Fibroblast of pulmonary artery (primary cell): ENCODE data around the gene RUNDC3A.

Experiments
- DNase-seq: peaks from one replicate; pipeline ENCODE4 v3.0.0-alpha.2; 2010; ENCODE audit warnings: low read depth
- H3K4me3 ChIP-seq: replicated peaks from 2 replicates; pipeline ENCODE4 v1.5.1; 2011; ENCODE audit warnings: low read depth, mild to moderate bottlenecking, control low read depth, low read length, moderate library complexity
- TF ChIP-seq, protein P1 (sequence below): IDR thresholded peaks from 2 replicates; pipeline ENCODE4 v1.5.1; 2011; ENCODE audit warnings: mild to moderate bottlenecking, control low read depth, low read length, inconsistent platforms; ENCODE audit errors: missing control alignments

RUNDC3A gene

DNA sequence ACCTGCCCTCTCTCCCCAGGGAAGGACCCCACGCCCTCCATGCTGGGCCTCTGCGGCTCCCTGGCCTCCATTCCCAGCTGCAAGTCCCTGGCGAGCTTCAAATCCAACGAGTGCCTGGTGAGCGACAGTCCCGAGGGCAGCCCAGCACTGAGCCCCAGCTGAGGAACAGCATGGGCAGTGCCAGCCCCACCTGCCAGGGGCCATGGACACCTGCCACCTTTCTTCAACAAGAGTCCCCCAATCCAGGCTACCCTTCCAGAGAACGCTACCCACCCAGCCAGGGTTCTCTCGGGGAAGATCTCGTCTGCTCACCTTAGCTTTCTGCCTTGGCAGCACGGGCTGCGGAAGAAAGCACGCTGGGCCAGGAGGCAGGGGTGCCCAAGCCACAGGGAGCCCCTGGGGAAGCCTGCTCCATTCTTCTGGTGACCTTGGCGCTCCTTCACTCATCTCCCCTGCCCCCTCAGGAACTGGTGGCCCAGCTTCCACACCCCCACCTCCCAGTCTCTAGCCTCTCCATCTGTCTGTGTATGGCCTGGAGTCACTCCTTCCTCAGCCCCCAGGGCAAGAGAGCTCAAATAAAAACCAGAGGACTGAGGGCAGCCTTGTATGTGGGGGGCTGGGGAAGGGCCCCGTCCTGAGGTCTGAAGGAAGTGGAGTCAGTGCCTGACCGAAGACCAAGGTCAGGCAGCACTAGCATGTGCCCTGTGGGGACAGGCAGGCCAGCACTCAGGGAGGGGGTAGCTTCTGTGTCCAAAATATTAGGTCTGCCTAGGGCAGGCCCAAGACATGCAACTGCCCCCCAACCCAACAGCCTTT lies 9.9 kb downstream of the RUNDC3A start:
- TF ChIP-seq, protein P1, sequence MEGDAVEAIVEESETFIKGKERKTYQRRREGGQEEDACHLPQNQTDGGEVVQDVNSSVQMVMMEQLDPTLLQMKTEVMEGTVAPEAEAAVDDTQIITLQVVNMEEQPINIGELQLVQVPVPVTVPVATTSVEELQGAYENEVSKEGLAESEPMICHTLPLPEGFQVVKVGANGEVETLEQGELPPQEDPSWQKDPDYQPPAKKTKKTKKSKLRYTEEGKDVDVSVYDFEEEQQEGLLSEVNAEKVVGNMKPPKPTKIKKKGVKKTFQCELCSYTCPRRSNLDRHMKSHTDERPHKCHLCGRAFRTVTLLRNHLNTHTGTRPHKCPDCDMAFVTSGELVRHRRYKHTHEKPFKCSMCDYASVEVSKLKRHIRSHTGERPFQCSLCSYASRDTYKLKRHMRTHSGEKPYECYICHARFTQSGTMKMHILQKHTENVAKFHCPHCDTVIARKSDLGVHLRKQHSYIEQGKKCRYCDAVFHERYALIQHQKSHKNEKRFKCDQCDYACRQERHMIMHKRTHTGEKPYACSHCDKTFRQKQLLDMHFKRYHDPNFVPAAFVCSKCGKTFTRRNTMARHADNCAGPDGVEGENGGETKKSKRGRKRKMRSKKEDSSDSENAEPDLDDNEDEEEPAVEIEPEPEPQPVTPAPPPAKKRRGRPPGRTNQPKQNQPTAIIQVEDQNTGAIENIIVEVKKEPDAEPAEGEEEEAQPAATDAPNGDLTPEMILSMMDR = no peak
- no peak for DNase-seq
- H3K4me3 ChIP-seq = no peak overlapping the region

DNA sequence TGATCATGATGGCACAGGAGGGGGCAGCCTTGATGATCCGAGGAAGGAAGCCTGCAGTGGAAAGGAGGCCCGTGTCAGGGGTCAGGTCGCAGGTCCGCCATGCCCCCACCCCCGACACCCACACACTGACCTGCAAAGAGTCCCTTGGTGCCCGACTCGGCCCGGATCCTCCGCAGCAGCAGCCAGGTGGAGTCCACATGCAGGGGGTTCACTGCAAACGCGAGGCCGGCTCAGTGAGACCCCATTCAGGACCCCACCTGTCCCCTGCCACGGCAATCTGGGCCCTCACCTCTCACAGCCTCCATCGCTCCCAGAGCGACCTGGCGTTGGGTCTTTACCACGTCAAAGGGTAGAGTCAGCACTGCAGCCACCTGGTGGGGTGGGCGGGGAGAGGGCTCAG lies 11.7 kb downstream of the RUNDC3A start:
- H3K4me3 ChIP-seq = no peak overlapping the region
- TF ChIP-seq, protein P1 = no peak
- DNase-seq = no peak

DNA sequence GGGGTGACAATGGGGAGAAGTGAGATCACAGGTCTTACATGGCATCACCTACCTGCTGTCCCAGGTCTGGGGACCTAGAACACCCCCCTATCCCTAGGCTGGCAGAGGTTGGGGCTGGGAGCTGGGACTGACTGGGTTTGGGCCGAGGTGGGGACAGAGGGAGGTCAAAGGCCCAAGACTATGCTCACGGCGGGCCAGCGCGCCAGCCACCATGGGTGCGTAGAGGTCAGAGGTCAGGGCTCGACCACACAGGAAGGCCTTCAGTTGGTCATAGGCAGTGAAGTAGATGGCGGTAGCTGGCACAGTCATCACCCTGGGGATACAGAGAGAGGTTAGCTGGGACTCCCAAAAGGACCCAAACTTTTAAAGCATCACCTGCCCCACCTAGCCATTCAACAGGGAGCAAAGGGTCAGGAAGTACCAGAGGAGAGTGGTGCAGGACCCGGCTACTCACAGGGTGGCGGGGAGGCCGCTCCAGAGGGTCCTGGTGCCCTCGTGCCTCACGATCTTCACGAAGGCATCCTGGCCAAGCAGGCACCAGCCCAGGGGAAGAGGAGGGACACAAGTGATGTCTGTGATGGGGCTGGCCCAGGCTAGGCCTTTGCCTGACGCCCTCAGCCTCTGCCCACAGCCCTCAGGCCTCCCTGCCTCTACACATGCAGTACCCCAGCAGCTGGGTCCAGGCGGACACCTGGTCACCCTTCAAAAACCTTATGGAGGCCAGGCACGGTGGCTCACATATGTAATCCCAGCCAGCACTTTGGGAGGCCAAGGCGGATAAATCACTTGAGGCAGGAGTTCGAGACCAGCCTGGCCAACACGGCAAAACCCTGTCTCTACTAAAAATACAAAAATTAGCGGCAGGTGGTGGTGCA lies 13.1 kb downstream of the RUNDC3A start:
- TF ChIP-seq, protein P1 = no peak
- no peak overlapping the region for H3K4me3 ChIP-seq
- DNase-seq = no peak

DNA sequence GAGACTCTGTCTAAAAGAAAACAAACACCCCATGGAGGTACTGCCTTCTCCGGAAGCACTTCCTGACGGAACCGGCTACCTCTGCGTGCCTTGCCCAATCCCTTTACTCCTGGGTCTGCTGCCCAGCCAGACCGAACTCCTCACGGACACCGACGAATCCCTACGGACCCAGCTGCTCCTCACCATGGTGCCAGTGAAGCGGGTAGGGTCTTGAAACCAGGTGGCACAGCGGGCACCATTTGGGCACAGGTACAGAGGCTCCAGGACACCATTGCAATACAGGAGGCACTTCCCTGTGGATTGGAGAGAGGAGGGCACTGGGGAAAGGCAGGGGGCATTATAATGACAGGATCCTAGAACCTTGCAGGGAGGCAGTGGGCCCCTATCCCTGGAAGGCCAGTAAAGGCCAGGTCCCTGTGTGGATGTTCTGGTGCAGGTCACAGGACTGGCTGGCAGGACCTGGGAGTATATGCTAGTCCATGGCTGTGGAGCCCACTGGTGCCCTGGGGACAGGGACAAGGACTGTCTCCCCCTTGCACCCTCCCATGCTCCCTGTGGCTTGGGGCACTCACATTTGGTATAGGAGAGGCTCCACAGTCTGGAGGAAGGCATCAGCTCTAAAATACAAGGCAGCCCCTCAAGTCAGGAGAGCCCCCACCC lies 14.0 kb downstream of the RUNDC3A start:
- H3K4me3 ChIP-seq = no peak overlapping the region
- no peak for DNase-seq
- TF ChIP-seq, protein P1 = no peak

DNA sequence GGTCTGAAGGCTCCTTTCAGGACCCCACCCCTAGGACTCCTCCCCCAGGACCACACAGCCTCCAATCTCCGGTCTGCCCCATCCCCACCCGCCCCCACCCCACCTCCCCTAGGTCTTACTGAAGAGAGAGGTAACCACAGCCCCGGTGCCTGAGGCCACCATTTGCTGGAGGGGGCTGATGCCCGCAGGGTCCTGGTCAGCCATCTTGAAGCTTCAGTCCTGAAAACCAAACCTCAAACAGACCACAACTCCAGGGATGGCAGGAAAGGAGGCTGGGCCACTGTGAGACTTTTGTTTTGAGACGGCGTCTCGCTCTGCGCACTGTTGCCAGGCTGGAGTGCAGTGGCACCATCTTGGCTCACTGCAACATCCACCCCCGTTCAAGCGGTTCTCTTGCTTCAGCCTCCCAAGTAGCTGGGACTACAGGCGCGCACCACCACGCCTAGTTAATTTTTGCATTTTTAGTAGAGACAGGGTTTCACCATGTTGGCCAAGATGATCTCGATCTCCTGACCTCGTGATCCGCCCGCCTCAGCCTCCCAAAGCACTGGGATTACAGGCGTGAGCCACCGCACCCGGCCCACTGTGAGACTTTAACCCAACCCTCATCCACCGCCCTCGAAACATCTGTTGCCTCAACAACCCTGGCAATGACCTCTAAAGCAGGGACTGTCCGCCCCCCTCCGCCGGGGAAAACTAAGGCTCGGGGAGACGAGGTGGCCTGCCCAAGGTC lies 15.1 kb downstream of the RUNDC3A start:
- TF ChIP-seq, protein P1 = no peak
- peak overlapping the region; percentile 80 for H3K4me3 ChIP-seq
- DNase-seq = no peak

DNA sequence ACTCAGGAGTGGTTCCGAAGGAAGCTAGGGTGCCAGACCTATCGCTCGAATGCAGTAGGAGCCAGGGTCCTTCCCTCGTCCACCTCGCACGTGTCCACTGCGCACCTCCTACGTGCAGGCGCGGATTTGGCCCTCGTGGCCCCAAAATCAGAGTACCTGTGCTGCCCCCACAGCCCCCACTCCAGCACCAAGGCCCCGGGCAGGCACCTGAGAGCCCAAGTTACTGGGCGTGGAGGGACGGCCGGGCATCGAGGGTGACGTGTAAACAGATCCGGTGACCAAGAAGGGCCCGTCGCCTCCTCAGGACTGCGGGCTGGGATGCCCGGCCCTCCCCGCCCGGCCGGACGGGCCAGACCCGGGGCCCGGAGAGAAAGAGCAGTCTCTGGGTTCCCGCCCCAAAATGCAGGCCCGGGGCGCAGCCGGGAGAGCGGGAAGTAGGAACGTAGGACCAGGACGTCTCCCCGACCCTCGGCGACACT lies 15.7 kb downstream of the RUNDC3A start:
- DNase-seq = no peak
- TF ChIP-seq, protein P1 = no peak
- peak overlapping the region; percentile 80 for H3K4me3 ChIP-seq
